GM18508 (cell line): ENCODE results near the gene SLC38A9.
"Not testable (repeated sequence)": the region's sequence is repeated elsewhere in the genome, so short reads cannot be mapped to it uniquely, and the experiment has no call there.

ENCODE experiments used
- ATAC-seq: cut with Tn5 transposase; IDR thresholded peaks from one replicate; pipeline ENCODE4 v1.9.1; 2021; ENCODE audit warnings: moderate number of reproducible peaks; ENCODE audit not compliant: insufficient read depth, unreplicated experiment

SLC38A9 gene, protein sequence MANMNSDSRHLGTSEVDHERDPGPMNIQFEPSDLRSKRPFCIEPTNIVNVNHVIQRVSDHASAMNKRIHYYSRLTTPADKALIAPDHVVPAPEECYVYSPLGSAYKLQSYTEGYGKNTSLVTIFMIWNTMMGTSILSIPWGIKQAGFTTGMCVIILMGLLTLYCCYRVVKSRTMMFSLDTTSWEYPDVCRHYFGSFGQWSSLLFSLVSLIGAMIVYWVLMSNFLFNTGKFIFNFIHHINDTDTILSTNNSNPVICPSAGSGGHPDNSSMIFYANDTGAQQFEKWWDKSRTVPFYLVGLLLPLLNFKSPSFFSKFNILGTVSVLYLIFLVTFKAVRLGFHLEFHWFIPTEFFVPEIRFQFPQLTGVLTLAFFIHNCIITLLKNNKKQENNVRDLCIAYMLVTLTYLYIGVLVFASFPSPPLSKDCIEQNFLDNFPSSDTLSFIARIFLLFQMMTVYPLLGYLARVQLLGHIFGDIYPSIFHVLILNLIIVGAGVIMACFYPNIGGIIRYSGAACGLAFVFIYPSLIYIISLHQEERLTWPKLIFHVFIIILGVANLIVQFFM

DNA sequence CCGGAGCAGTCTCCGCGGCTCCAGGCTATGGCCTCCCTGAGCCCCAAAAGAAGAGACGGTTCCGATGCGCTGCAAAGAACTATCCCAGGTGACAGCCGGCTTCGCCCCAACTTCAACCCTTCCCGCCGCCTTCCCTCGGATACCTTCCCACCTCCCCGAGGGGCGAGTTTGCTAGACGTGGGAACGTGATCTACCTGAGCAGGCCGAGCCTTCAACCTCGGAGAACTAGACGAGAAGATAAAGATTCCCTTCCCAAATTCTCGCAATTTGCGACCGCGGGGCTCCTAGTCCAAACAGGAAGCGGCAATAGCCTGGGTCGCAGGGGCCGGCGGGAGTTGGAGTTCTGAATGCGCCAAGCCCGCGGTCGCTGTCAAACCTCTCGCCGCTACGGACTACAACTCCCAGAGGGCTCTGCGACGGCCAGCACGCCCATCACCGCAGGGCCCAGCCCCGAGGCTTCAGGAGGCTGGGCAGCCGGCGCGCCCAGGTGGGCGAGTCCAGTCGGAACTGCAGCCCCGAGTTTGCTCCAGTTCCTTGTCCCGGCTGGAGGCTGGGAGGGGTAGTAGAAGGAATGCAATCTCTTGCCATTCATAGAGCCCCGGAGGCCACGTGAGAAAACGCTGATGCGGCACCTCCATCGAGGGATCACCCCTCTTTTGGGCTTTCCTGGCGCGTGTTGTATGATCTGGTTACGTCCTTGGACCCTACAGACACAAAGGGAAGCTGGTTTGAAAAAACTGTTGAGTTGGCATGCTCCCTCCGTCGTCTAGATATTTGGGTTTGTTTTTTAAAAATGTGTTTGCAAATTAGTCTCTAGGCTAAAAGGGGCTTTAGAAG is at the start of gene SLC38A9:
Gene SLC38A9 (minus strand): TSS at position 302 of the 837 bp plus-strand sequence. CDS start 14,366 bp downstream, outside the sequence.
- ATAC-seq = peak; percentile 94

DNA sequence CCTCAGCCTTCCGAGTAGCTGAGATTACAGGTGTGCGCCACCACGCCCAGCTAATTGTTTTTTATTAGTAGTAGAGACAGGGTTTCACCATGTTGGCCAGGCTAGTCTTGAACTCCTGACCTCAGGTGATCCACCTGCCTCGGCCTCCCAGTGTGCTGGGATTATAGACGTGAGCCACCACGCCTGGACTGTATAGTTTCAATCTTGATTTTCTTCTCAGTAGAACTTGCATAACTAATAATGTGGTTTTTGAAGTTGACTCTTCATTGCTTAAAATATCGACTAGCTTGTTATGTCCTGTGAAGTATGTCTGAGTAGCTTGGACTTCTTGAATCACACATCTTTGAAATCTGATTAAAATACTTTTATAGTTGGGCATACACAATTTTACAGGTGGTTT is 49.6 kb upstream of the SLC38A9 start:
- not testable (repeated sequence) for ATAC-seq

DNA sequence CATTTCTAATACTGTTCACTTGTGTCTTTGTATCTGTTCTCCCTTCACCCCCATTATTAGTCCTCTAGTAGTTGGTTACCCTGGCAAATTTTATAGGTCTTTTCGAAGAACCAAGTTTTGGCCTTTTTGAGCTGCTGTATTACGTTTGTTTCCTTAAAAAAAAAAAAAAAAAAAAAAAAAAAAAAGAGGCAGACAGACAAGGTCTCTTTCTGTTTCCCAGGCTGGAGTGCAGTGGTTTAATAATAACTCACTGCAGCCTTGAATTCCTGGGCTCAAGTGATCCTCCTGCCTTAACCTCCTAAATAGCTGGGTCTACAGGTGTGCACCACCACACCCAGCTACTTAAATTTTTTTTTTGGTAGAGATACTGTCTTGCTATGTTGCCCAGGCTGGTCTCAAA is 46.6 kb upstream of the SLC38A9 start:
- ATAC-seq = no peak

DNA sequence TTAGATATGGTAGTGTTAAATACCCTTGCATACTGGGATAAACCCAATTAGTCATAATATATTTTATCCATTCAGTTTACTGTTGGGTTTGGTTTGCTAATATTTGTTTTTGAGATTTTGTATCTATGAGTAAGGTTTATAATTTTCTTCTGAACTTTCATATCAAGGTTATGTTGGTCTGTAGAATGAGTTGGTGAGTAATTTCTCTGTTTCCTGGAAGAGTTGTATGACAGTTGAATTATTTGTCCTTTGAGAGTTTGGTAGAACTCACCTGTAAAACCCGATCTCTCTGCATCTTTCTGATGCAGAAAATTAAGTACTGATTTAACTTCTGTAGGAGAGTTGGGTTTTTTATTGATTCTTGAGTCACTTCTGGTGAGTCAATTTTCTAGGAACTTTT is 46.1 kb upstream of the SLC38A9 start:
- no peak for ATAC-seq

DNA sequence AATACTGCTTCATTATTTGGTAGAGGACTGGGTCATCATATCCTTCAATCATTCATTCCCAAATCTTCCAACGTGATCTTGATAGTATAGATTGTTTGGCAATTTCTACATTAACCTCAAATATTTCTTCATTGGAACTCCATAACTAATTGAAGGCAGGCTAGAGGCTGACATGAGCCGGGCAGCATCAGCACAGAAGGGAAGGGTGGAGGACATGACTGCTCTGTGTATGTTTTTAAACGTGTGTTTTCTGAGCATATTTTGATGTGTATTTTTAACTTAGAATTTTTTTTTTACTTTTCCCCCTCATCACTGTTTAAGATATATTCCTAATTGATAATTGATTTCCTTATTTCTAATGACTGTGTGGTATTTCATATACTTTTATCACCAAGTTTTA is 38.4 kb upstream of the SLC38A9 start:
- ATAC-seq = no peak

DNA sequence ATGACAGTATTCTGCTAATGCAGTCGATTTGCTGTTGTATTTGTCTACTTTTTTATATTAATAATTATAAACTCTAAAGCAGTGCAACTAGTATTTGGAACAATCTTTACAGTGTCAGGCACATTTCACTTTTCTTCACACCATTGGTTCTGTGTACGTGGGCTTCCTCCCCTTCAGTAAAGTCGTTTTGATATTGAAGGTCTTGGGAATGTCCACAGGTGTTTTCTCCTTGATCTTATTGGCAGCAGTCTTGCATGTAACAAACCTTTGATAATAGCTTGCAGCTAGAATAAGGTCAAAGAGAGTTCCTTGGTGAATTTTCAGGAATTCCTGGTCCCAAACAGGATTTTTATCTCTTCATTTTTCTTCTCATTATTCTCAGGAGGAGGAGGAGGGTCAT is 37.9 kb upstream of the SLC38A9 start:
- ATAC-seq = no peak

DNA sequence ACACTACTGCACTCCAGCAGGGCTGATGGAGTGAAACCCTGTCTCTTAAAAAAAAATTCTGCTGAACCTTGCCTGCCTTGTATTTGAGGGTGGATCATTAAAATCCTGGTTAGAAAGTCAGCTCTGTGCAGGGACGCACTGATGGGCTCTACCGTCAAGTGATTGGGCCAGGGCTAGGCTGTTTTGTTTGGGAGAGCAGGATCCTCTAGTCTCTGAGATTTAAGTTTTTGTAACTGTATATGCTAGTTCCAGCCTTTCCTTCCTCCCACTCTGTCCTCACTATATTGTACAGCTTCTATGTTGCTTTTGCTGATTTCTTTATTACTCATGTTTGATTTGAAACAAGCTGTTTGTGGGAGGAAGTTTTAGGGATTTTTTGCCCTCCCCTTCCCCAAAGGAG is 37.3 kb upstream of the SLC38A9 start:
- ATAC-seq = no peak

DNA sequence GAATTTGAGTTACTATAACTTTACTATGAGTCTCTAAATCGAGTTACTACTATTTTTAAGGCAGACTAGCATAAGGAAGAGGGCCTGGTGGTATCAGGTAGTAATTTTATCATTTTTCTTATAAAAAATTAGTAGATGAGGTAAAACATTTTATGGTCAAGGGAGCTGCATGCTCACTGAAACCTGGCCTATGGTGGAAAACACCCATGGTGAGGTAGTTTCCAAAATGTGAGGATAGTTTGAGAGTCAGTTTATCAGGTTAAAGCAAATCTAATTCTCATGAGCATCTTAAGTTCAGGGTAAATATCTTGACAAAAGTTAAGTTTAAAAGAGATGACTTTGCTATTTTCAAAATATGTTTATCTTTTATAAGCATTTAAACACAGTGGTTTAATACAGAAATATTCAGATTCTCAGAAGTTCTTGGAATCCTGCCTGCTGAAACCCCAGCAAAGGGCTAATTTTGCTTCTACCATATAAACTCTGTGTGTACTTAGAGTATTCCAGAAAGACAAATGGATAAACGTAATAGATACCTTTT is 35.7 kb upstream of the SLC38A9 start:
- no peak for ATAC-seq

DNA sequence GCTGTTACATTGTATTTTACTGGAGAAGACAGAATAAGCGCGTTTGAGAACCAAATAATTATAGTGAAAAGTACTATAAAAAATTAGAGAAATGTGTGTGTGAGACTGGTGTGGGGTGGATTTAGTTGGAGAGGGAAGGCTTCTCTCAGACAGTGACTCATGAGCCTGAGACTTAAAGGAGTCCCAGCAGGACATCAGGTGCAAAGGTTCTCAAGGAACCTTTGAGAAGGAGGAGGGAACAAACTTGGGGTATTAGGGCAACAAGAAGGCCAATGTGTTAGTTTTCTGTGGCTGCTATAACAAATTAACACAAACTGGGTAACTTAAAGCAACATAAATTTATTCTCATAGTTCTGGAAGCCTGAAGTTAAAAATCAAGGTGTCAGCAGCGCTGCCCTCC is 30.7 kb upstream of the SLC38A9 start:
- ATAC-seq = no peak

DNA sequence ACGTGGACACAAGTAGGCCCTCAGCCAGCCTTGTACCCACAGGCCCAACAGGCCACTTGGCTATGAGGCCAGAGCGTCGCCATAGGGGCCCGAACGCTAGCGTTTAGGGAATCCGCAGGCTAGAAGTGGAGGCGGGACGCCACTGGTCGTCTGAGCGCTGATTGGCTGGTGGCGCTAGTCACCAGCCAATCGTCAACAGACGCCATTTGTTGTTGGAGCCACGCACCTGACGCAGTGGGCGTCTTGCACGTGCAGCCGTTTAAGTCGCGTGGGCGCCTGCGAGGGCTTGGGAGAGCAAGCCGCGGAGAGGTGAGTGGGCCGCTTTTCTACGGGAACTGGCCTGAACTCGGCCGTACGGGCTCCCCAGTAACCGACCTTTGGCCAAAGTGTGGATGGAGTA is 25.7 kb upstream of the SLC38A9 start, which contains the start of gene DDX4:
Gene DDX4 (plus strand): TSS at position 269 of the 400 bp plus-strand sequence. CDS start 903 bp downstream, outside the sequence.
- no peak for ATAC-seq

DNA sequence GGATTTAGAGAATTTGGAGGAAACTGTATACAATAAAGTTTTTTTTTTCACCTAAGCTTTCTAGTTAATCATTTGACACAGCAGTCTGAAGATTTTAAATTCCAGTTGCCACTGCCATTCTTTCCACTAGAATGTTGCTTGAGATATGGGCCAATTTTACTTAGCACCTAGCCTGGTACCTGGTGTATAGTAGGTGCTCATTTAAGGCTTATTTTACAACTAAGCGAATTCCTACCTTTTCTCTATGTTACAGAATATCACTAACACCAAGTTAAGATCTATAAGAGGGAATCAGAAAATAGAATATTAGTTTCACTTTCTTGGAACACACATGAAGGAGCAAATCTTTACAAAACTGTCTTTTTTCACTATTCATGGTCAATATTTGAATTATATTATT is 22.5 kb upstream of the SLC38A9 start:
- no peak for ATAC-seq

DNA sequence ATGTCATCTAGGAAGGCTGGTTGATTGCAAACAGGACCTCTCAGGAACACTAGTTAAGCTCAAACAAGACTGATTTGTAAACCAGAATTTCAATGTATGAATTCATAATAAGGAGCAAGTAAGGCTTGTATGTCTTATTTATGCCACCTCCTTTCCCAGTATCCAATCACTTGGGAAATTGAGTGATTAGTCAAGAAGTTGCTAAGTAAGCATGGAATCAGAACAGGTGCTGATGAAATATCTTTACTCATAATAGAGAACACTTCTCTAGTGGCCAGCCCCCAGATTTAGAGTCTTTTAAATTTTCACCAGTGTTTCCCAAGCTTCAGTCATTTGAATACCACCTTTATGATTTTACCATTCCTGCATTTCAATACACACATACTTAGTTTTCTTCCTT is 20.5 kb upstream of the SLC38A9 start:
- no peak for ATAC-seq

DNA sequence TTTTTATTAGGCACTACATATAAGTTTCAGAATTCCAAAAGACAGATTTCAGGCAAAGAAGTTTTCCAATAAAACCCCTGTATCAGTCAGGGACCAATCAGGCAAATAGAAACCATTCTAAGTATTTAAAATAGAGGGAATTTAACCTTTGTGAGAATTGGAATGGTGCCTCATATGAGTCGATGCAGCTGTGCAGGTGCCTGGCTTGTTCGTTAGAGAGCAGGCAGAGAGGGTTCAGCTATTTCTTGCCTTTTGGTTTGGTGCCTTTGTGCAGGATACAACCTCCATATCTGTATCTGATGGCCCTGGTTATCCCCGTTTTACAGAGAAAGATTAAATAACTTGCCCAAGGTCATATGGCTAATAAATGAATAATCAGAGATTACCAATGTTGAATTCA is 19.7 kb upstream of the SLC38A9 start:
- ATAC-seq = no peak

DNA sequence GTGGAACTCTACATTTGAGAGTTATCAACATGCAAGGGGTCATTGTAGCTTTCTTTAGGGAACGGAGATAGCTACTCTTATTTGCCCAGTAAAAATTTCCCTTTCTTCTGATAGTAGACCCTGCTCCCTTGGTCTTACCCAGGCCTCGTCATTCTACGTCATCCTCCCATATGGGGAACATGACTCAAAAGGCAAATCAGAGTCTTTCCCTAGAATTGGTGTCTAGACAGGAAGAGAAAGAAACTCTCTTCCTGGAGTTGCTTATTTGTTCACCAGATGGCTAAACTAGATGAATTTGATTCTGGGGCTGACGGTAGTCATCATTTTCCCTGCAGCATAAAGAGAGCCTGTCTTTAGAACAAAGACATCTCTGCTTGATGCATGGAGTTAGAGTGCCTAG is 12.2 kb upstream of the SLC38A9 start:
- ATAC-seq = no peak

DNA sequence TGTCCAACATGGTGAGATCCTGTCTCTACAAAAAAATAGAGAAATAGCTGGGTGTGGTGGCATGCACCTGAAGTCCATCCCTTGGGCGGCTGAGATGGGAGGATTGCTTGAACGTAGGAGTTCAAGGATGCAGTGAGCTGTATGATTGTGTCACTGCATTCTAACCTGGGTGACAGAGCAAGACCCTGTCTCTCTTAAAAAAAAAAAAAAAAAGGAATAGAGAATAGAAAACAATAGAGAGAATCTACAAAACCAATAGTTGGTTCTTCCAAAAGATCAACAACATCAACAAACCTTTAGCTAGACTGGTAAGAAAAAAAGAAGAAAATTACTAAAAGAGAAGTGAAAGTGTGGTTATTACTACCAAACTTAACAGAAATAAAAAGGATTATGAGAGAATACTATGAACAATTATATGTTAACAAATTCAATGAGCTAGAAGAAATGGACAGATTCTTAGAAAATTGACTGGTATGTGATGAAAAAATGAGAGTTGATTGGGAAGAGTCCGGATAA is 8.1 kb upstream of the SLC38A9 start:
- ATAC-seq = no peak

DNA sequence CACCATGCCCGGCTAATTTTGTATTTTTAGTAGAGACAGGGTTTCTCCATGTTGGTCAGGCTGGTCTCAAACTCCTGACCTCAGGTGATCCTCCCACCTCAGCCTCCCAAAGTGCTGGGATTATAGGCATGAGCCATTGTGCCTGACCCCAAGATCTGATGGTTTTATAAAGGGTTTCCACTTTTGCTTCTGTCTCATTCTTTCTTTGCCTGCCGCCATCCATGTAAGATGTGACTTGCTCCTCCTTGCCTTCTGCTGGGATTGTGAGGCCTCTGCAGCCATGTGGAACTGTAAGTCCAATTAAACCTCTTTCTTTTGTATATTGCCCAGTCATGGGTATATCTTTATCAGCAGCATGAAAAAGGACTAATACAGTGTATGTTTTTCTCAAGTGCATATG is 6.9 kb upstream of the SLC38A9 start:
- ATAC-seq = not testable (repeated sequence)

DNA sequence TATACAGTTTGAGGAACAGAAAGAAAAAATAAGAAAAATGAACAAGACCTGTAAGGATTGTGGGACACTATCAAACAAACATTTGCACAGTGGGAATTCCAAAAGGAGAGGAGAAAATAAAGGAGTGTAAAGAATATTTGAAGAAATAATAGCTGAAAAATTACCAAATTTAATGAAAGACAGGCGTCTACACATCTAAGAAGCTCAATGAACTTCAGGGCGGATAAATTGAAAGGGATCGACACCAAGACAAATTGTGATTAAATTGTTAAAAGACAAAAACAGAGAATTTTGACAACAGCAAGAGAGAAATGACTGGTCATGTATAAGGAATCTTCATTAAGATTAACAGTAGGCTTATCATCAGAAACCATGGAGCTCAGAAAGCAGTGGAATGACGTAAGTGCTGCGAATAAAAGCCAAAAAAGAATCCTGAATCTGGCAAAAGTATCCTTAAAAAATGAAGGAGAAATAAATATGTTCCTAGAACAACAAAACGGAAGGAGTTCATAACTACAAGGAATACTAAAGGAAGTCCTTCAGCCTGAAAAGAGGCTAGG is 3.5 kb upstream of the SLC38A9 start:
- ATAC-seq = no peak

DNA sequence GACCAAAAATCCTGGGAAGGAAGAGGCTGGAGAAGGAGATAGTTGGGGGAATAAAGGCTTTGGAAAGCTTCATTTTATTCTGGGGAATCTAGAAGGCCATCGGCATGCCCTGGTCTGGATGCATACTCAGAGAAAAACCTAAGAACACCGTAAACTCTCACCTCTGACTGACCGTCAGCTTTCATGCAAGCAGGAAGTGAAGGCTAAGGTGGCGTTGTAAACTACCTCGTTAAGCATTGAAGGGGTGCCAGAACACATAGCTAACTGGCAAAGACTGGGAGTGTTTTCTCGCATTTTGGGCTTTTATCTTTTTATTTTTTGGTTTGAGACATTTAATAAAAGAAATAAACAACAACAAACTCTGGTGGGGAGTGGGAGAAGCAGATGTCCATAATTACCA is 2.6 kb upstream of the SLC38A9 start:
- ATAC-seq = no peak

DNA sequence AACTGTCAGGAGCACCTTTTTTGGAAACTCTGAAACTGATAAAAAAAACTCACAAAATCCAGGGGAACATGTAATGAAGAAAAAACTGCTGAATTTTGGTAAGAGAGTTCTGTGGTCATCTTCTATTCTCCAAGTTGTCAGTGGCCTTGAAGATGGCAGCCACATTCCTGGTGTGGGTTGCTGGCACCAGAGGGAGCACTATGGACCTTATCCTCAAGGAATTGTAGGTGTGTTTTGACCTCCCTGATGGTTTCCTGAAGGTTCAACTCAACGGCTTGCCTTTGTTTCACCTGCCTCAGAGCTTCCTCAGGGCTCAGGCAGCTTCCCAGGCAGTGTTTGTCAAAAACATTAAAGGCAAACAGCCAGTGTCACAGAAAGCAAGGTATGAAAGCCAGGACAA is 2.2 kb upstream of the SLC38A9 start:
- ATAC-seq = no peak

DNA sequence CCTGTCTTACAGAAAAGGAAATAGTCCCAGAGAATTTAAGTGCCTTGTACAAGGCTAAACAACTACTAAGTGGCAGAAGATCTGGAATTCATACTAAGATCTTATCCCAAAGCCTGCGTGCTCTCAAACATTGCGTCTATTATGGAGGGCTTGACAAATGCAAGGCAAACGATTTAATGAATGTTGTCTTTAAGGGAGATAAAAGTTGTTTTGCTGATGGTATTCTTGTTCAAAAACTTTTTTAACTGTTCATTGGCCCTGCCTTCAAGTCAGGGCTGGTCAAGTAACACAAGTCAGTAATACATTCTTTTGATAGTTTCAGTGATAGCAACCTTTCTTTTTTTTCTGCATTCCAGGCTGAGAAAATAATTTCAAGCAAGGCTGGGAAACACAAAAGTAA is 1.7 kb upstream of the SLC38A9 start:
- ATAC-seq = no peak
